HG03280 (cell line): ENCODE data around the gene IFFO2.
"Not testable (repeated sequence)": the region's sequence is repeated elsewhere in the genome, so short reads cannot be mapped to it uniquely, and the experiment has no call there.

Experiments used
- ATAC-seq: cut with Tn5 transposase; IDR thresholded peaks from one replicate; pipeline ENCODE4 v1.9.1; 2021; ENCODE audit warnings: mild to moderate bottlenecking, moderate library complexity; ENCODE audit not compliant: unreplicated experiment

Gene IFFO2

DNA sequence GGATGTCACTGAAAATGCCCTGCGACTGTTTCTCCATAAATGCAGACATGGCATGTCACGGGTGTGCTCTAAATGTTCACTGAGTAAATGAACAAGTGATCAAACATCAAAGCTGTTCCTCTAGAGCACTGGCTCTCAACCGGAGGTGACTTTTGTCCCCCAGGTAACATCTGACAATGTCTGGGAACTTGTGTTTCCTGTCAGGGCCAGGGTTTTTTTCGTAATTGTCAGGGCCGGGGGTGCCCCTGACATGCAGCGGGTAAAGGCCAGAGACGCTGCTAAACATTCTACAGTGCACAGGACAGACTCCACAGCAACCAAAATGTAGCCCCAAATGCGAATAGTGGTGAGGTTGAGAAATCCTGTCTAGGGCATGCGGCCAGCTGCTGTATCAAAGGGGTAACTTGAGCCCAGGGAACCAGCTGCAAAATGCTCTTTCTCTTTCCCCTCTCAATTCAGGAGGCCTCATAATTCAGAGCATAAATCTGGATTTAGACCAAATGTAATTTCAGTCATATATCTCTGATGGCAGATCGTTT is 56.1 kb downstream of the IFFO2 start:
- ATAC-seq: no peak

DNA sequence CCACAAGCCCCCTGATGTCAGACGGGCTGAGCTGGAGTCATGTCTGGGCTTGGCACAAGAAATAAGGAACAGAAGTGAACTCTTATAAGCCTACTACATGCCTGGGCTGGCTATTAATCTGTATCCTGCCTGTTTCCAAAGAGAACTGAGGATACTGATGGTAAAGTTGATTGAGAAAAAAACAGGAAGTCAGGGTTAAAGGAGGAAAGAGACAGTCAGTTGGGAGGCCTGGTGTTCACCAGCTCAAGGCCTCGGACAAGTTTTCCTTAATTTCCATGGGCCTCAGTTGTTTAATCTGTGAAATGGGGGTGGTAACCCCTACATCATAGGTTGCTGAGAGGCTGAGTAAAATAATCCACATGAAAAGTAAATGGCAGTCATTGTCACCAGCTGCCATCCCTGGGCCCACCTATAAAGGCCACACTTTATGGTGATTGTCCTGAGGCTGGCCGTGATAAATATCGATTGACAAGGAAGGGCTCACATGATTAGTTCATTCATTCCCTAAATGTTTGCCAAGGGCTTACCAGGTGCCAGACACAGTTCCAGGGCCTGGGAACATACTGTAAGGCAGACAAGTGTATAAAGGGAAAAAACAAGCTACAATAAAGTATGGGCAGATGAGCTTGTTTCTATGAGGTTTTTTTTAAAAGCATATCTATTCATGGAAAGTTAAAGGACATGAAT is 57.0 kb downstream of the IFFO2 start:
- no peak for ATAC-seq

DNA sequence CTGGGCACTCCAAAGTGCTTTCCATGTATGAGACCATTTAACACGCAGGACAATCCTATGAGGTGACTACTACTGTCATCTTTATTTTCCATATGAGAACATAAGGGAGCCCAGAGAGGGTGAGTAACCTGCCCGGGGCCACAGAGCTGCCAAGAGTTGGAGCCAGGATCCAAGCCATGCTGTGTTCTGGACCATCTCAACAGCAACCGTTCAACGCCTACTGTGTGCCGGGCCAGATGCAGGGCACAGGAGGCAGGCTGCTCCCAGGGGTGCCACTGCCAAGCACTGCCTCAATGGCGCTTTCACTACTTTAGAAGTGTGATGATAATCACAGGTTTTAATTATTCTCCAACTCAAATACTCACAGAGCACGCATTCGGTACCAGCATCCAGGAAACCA is 57.9 kb downstream of the IFFO2 start:
- no peak for ATAC-seq

DNA sequence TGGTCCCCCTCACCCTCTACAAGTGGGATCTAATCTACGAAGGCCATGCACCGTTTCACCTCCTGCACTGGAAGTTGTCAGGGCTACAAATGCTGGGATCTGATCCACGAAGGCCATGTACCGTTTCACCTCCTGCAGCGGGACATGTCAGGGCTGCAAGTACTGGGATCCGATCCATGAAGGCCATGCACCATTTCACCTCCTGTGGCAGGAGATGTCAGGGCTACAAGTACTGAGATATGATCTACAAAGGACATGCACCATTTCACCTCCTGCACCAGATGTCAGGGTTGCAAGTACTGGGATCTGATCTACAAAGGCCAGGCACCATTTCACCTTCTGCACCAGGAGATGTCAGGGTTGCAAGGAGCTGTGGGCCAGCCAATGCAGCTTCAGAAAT is 61.2 kb downstream of the IFFO2 start:
- ATAC-seq: no peak

DNA sequence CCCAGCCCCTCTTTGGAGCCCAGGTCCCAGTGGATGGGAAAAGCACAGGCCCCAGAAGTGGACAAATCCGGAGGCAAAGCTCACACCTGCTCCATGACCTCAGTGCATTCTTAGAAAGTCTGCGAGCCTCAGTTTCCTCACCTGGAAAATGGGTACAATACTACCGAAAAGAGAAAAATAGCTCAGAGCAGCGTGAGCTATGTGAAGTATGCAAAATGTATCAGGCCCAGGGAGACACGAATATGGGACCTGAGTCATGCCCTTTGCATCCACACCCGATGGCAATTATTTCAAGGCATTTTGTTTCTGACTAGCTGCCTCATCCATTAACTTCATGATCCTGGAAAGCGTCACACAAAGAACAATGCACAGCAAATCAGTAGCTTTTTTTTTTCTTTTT is 63.4 kb downstream of the IFFO2 start:
- no peak for ATAC-seq

DNA sequence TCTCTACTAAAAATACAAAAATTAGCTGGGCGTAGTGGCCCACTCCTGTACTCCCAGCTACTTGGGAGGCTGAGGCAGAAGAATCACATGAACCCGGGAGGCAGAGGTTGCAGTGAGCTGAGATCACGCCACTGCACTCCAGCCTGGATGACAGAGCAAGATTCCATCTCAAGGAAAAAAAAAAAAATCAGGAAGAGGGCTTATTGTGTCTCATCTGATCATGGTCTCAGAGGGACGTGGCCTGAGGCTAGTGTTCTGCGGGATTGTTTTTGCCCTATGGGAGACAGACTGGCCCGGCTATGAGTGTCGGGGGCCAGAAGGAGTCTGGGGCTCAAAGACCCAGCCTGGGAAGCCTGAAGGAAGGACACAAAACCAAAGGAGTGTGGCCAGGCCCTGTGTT is 64.6 kb downstream of the IFFO2 start:
- not testable (repeated sequence) for ATAC-seq

DNA sequence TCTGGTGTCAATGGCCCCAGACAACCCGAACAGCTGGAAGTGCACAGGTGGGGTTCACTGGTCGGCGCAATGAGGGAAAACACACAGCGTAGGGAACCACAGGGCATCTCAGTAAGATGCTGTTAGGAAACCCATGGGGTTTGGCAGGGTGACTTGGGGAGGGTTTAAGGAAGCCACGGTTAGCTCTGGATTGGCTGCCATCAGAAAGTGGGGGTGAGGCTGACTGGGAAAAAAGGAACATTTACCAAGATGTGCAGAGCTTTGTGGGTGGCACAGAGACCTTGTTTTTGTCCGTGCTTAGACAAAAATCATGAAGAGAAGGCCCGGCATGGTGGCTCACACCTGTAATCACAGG is 65.1 kb downstream of the IFFO2 start:
- no peak for ATAC-seq

DNA sequence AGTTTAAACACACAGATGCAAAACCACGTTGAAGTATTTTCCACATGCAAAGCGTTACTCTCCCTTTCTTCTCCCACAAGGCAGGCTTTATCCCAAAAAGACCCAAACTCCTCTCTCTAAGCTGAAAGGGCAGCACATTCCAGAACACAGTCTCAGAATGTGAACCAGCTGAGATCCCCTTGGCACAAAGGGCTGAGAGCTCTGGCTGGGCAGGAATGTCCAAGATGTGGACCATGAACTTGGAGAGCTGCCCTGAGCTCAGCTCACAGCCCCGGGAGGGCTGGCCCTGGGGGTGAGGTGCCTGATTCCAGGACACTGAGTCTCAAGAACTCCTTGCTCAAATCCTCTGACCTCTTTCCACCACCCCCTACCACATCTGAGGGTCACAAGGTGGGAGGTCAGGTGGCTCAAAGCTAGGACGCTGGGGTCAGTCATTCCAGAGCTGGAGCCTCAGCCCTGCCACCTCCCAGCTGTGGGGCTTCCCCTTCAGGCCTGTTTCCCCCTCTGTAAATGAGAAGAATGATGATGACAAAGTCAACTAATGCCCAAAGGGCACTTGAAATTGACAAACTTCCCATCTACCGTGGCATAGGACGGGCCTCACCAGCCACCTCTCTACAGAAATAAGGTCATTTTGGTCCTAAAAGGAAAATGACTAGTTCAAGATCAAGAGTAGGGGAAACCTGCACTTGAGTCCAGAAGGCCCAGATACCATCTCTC is 65.6 kb downstream of the IFFO2 start:
- no peak for ATAC-seq

DNA sequence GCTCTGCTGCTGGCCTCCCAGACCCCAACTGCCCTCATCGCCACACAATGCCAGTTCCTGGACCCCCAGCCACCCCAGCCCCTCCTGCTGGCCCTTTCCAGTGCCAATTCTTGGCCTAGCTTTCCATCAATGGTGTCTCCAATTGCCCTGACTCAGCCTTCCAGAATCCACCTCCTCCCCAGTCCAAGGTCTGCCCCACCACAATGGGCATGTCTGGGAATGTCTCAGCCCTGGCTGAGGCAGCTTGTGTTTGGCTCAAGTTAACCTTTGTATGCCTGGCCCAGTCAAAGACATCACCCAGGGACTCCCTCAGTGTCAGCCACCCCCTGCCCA is 70.5 kb downstream of the IFFO2 start:
- no peak for ATAC-seq

DNA sequence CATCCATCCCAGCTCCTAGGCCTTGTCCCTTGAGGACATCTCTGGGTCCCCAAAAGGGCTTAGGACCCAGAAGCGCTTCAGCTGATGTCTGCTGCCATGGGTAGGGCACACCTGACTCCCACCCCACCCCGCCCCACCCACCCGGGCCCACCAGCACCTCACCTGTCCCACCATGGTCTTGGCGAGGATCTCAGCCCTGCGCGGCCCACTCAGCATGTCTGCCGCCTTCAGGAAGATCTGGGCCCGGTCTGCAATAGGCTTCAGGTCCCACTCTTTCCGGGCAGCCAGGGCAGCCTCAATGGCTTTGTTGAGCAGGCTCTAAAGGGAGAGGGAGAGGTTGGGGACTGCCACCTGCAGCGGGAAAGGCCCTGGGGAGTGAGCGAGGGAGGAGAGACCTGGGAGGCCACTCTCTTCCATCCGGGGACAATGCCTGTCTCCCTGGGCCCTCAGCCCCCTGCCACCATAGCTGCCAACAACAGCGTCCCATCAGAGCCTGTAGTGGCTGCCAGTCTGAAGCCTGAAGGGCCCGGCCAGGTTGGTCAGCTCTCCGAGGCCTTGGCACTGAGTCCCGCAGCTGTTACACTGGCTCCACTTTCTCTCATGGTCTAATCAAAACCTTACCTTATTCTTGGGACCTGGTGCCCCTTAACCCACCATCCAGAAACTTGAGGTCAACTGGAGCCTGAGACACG is 71.0 kb downstream of the IFFO2 start:
- ATAC-seq: no peak

DNA sequence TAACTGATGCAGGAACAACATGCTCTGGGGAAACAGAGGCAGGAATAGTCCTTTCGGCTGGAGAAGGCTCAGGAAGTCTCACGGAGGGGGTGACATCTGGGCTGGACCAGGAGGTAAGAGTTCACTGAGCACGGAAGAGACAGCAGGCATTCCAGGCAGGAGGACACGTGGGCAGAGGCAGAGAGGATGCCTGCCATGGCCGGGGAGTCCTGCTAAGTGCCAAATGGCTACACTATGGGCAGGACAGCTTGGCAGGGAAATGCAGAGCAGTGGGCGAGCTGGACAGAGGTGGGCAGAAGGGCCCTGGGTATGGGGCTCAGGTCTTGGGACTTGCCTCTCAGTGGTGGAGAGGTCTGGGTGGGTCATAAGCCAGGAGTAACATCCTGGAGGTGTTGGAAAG is 71.7 kb downstream of the IFFO2 start:
- ATAC-seq: no peak

DNA sequence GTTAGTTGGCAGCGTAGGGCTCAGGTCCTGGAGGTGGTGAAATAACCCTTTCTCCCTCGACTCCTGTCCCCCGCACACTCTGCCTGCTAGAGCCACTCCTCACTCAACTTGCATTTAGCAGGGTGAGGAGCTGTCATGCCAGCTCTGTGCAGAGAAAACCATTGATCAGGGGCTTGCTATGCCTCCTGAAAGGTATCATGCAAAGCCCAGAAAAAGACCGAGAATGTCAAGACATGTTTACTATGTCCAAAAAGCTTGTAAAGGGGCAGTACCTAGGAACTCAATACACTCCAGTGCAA is 72.1 kb downstream of the IFFO2 start:
- no peak for ATAC-seq

DNA sequence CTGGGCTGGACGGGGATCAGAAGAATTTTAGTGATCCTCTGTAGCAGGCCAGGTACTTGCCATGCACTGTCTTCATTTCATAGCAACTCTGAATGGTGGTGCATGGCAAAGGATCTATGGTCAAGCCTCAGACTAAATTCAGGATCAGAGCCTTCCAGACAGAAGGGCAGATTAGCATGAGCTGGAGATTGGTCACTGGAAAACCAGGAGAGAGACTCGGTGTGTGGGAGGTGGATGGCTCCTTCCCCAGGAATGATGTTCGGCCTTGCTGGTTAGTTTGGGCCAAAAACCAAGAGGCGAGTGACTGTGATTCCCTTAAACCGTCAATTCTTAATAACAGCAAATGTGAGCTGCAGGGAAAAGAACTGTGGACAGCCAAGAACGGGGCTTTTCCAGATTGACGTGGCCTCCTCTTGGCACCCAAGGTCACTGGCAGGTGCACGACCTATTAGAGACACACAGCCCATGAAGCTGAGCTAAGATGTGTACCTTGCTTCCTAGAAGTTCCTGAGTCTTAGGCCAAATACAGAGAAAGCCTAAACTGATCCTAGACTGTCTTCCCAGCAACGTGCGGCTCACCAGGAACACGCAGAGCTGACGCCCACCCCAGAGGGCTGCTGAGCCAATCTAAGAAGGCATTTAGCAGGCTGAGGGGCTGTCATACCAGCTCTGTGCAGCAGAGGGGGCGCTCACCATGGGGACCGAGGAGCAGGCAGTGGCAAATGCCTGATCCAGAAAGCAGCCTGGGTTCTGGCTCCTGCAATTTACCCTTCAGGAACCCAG is 72.6 kb downstream of the IFFO2 start:
- ATAC-seq: no peak

DNA sequence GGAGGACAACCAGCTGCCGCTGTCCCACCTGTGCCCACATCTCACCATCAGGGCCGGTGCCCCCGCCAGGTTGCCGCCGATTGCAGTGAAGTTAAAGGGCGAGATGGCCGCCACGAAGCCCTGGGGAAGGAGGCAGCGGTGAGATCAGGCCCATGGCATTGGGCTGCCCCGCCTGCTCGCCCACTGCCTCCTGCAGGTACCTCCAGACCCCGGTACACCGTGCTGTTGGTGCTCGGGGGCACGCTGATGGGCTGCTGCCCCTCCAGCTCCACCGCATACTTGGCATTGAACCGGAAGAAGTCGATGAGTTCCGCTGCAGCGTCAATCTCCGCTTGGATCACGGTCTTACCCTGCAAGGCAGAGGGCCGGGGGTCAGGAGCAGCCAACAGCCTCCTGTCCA is 73.4 kb downstream of the IFFO2 start:
- no peak for ATAC-seq

DNA sequence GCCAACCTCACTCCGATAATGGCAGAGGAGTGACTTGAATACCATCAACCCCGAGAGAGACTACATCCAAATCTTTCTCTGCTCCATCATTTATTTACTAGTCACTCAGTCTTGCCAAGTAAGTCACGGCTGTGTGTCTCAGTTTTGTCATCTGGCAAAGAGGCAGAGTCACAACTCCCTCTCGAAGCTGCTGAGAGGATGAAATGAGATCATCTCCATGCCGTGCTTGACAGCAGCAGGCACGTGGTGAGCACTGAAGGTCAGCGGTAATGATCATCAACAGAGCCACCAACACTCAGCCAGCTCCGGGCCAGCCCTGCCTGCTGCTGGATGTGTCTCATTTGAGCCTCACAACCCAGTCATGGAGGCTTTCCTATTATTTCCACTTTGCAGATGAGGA is 74.0 kb downstream of the IFFO2 start:
- ATAC-seq: no peak

DNA sequence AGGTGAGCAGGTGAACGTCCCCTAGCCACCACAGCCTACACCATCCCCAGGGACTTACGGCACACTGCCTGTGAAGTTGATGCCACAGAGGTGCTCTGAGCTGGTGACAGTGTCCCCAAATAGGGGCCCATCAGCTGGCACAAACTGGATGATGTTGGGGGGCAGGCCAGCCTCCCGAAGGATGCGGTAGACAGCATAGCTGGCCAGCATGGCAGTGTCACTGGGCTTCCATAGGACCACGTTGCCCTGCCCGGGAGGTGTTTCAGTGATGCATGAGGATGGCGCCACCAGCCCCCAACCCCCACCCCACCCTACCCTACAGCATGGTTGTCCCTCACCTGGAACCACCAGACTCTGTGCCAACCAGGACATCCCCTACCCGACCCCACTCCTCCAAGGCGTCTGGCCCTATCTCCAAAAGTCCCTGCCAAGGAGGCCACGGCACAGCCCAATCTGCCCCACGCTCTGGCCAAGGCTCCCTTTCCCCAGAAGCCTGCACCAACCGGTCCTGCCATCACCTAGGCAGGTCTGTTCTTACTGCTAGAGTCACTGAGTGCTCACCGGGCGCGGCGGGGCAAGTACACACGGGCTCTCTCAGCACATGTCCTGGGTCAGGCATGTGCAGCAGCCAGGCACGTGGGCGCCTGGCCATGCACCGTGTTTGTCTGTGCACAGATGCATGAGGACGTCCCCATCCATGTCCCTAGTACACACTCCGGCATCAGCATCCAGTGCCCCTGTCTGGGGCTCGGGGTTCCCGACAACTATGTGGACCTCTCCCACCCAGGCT is 74.6 kb downstream of the IFFO2 start:
- ATAC-seq: no peak

DNA sequence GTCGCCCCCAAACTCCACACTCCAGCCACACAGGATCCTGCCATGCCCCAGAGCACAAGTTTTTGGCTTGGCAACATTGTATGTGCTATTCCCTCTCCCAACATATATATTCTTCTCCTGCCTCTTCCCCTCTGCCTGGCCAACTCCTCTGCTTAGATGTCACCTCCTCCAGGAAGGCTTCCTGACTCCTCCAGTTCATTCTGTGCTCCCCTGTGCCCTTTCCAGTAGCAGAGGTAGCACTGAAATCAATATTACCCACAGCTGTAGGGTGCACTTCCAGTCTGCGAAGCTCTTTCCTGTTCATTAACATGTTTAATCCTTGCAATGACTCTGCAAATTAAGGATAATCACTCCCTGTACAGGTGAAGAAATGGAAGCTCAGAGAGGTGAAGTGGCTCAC is 75.3 kb downstream of the IFFO2 start:
- no peak for ATAC-seq

DNA sequence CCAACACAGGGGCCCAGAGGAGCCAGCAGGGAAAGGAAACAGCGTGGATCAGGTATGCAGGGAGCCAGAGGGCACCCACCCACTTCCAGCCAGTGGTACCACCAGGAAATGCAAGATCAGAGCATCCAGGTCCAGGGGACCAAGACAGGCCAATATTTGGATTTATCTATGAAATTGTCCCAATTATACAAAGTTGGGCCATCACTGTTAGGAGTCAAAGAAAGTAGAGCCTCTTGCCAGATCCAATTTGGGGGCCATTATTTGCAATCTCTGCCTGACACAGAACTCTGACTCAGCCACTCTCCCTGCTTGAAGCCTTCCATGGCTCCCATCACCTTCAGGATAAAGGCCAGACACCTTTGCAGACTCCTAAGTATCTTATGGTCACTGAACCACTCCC is 75.9 kb downstream of the IFFO2 start:
- no peak for ATAC-seq

DNA sequence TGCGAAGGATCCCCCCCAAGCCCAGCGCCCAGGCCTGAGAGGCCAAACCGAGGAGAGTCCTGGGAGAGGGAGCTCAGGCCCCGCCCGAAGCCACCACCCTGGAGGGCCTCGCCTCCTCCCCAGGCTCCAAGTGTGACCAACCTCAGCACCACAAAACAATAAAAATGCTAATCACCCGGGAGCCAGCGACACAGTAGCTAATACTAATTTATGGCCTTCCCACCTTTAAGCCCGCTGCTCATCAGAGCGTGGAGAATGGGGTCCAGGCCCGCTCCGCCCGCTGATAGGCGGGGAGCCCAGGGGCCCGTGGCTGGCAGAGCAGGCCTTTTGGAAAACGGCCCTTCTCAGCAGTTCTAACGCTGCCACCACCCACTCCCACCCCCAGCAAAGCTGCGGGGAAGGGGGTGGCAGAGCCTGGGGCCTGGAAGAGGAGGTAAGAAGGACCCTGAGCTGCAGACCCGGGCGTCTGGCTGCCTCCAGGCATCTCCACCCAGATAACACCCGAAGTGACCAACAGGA is 76.6 kb downstream of the IFFO2 start:
- no peak for ATAC-seq

DNA sequence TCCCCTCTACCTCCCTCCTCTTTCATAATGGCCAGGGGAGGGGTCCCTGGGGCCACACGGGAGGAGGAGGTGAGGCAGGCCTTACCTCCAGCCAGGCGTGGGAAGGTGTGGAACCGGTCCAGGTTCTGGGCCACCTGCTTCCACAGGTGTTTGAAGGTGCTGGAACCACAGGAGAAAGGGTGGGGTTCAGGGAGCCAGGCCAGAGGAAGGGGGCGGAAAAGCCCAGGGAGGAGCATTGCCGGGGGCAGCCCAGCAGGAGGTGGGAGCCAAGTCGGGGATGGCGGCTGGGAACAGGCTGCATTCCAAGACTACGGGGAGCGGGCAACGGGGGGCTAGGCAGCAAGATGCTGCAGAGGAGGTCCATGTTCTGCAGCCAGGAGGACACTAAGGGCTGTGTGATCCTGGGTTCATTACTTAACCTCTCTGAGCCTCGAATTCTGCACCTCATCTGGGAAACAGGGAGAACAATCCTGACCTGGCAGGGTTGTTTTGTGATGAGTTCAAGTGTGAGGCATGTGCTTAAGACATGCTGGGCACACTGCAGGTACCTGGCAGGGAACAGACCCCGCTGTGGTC is 77.2 kb downstream of the IFFO2 start:
- ATAC-seq: no peak
